ENCODE data around the gene ASPA.

Gene ASPA

GRCh38 chr17:3482852-3483251 lies 7.1 kb downstream of the ASPA start:
- Histone ChIP-seq H3K4me2 (ENCODE audit: low read depth, low read length) (no peak overlapping the region), H3K36me3 (replicated peaks; ENCODE audit: insufficient read depth, low read length) (no peaks in the 10 kb centered on the region), H3K9me3 (replicated peaks; ENCODE audit: insufficient read depth, low read length) (no peaks in the 10 kb centered on the region), H3F3A (ENCODE audit: insufficient read depth, low read length) (no peaks in the 10 kb centered on the region), H4K20me1 (ENCODE audit: insufficient read depth, low read length) (no peaks in the 10 kb centered on the region), H3K27me3 (replicated peaks; ENCODE audit: insufficient read depth, low read length) (no peaks in the 10 kb centered on the region), H3K4me1 (ENCODE audit: low read length) (no peaks in the 10 kb centered on the region), H3K4me3 (ENCODE audit: low read length) (no peak overlapping the region), H3K79me2 (ENCODE audit: low read length) (no peaks in the 10 kb centered on the region), H3K9ac (ENCODE audit: low read length) (no peak overlapping the region), H3K9me2 (replicated peaks; ENCODE audit: insufficient read depth, low read length) (no peaks in the 10 kb centered on the region), H3K27ac (ENCODE audit: low read length) (no peak overlapping the region), H2AFZ (ENCODE audit: low read length) (no peak overlapping the region)
- TF ChIP-seq EZH2phosphoT487 (IDR thresholded peaks at IDR 0.05; ENCODE audit: low read length) (no peak), EZH2 (optimal IDR thresholded peaks at IDR 0.05; ENCODE audit: low read depth, low read length) (no peak), CTCF (IDR thresholded peaks at IDR 0.05; ENCODE audit: low read length) (no peak)
- no peak for DNase-seq

- H3K9me3 ChIP-seq (replicated peaks; ENCODE audit: insufficient read depth, low read length), result no peaks in the 10 kb centered on the region
Measured at GRCh38 chr17:3485481-3486068, 9.8 kb downstream of the ASPA start.

GRCh38 chr17:3497101-3497500 lies 21.3 kb downstream of the ASPA start:
- no peaks in the 10 kb centered on the region for H3K27me3 ChIP-seq (replicated peaks; ENCODE audit: insufficient read depth, low read length)
- H3K9me2 ChIP-seq (replicated peaks; ENCODE audit: insufficient read depth, low read length), result no peaks in the 10 kb centered on the region
- no peaks in the 10 kb centered on the region for H3K4me1 ChIP-seq (ENCODE audit: low read length)
- H3K36me3 ChIP-seq (replicated peaks; ENCODE audit: insufficient read depth, low read length), result no peaks in the 10 kb centered on the region
- H3K9me3 ChIP-seq (replicated peaks; ENCODE audit: insufficient read depth, low read length), result no peaks in the 10 kb centered on the region
- no peak for DNase-seq
- no peak overlapping the region for H3K27ac ChIP-seq (ENCODE audit: low read length)
- H2AFZ ChIP-seq (ENCODE audit: low read length), result no peak overlapping the region
- H3F3A ChIP-seq (ENCODE audit: insufficient read depth, low read length), result no peaks in the 10 kb centered on the region
- no peaks in the 10 kb centered on the region for H3K79me2 ChIP-seq (ENCODE audit: low read length)
- no peak overlapping the region for H3K4me3 ChIP-seq (ENCODE audit: low read length)
- no peak overlapping the region for H3K9ac ChIP-seq (ENCODE audit: low read length)
- H3K4me2 ChIP-seq (ENCODE audit: low read depth, low read length), result no peak overlapping the region
- no peaks in the 10 kb centered on the region for H4K20me1 ChIP-seq (ENCODE audit: insufficient read depth, low read length)
- TF ChIP-seq EZH2phosphoT487 (IDR thresholded peaks at IDR 0.05; ENCODE audit: low read length) (no peak), EZH2 (optimal IDR thresholded peaks at IDR 0.05; ENCODE audit: low read depth, low read length) (no peak), CTCF (IDR thresholded peaks at IDR 0.05; ENCODE audit: low read length) (no peak)

More at GRCh38 chr17:3485481-3486068, 9.8 kb downstream of the ASPA start:
- TF ChIP-seq CTCF (IDR thresholded peaks at IDR 0.05; ENCODE audit: low read length), result no peak
- Histone ChIP-seq H3K4me1 (ENCODE audit: low read length) (no peaks in the 10 kb centered on the region), H3F3A (ENCODE audit: insufficient read depth, low read length) (no peaks in the 10 kb centered on the region), H3K27me3 (replicated peaks; ENCODE audit: insufficient read depth, low read length) (no peaks in the 10 kb centered on the region), H3K36me3 (replicated peaks; ENCODE audit: insufficient read depth, low read length) (no peaks in the 10 kb centered on the region), H3K9me2 (replicated peaks; ENCODE audit: insufficient read depth, low read length) (no peaks in the 10 kb centered on the region), H3K4me3 (ENCODE audit: low read length) (no peak overlapping the region), H2AFZ (ENCODE audit: low read length) (no peak overlapping the region), H4K20me1 (ENCODE audit: insufficient read depth, low read length) (no peaks in the 10 kb centered on the region), H3K27ac (ENCODE audit: low read length) (no peak overlapping the region), H3K79me2 (ENCODE audit: low read length) (no peaks in the 10 kb centered on the region), H3K4me2 (ENCODE audit: low read depth, low read length) (no peak overlapping the region), H3K9ac (ENCODE audit: low read length) (no peak overlapping the region)
- DNase-seq, result no peak
